NCI-H2196 (cell line): ENCODE data around the gene PDZK1IP1.
"Not testable (repeated sequence)": the region's sequence is repeated elsewhere in the genome, so short reads cannot be mapped to it uniquely, and the experiment has no call there.

Experiments
- DNase-seq: peaks from one replicate; lab custom pipeline; 2025; ENCODE audit not compliant: unreplicated experiment; lab: John Stamatoyannopoulos, UW

Gene PDZK1IP1

DNA sequence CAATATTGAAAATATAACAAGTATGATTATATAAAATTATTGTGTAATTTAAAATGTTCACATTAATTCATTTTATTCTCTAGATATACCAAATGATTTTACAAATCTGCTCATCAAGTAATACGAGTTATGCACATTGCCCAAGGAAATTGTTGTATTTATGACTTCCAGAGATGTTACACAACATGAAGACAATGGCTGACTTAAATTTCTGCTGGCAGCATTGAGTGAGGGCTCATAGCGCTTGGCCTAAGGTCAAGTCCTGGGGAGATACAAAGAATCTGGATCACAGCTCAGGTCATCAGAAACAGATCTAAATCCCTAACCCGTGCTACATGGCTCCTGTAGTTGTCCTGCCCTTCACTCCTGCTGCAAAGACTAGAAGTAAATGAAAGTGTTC, 49.5 kb downstream of the PDZK1IP1 start:
- not testable (repeated sequence) for DNase-seq

DNA sequence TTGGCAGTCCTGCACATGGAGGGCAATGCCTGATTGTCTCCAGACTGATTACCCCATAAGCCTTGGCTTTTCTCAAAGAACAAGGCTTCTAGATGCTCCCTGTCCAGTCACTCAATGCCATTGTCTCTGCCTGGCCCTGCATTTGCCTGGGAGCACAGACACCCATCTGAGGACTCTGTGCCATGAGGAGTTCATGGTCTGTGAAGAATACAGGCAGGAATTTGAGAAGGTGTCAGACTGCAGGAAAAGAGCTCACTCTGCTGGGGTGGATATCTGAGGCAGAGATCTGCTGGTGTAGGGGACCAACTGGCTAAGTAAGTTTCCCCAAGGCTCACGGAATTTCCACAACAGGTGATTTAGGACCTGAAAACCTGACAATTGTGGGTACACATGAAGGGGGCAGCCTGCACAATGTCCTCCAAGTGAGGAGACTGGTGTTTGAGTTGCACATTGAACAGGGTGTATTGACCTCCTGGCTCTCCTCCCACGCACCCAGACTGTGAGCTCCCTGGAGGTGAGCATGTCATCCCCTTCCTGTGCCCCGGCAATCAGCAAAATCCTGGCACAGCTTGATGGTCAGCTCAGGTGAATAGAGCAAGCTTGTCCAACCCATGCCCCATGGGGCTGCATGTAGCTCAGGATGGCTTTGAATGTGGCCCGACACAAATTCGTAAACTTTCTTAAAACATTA, 51.8 kb downstream of the PDZK1IP1 start:
- DNase-seq = no peak

DNA sequence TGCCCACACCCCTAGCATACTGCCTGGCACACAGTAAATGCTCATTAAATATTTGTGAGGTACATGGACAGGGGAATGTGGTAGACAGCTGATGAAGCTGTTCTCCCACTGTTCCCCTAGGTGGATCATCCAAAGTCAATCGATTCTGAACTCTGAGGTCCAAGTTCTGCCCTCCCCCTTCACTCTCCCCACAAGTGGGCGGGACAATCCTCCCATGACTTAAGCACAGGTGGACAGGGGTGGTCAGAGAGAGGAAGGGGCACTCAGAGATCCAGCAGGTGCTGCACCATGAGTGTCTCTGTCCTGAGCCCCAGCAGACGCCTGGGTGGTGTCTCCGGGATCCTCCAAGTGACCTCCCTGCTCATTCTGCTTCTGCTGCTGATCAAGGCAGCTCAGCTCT, 52.6 kb downstream of the PDZK1IP1 start, which contains the start of gene CYP4A22:
TSS of gene CYP4A22 (plus strand) at position 244 of the 400 bp plus-strand sequence. CDS start at position 289, 45 bp downstream.
- DNase-seq = no peak
